Measurements from ENCODE around the gene SEPTIN7. TPM values are rescaled to one million over a fixed set of nuclear protein-coding genes. Genes with fewer than 3 reads are reported as not detected.

Gene SEPTIN7
- total RNA-seq, 4 donors from 2014 or later, result 142 to 522 (median 198) TPM

DNA sequence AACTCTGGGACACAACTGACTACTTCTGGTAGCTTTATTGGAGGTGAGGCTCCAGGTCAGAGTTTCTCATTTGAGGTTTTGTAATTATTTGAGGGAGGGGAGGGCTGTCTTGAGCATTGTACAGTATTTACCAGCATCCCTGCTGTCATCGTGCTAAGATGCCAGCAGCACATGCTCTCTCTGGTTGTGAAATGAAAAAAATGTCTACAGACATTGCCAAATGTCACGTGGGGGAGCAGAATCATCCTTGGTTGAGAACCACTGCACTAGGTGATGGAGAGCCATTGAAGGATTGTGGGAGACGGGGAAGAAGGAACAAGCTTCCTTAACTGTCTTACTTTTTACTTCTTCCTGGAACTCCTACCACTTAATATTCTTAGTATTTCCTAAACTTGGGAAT, 5.0 kb downstream of the SEPTIN7 start:
- H3K9me3 ChIP-seq, result no peaks in the 10 kb centered on the region
- WGBS, 2 donors, result 74% methylated on average over 3 of the region's 3 CpGs
- peaks cover 13 to 19% of the 10 kb centered on the region in 2 donors for H3K4me1 ChIP-seq
- no peaks in the 10 kb centered on the region for H3K36me3 ChIP-seq
- H3K27me3 ChIP-seq, result no peaks in the 10 kb centered on the region
- DNase-seq, result no peak
- intact Hi-C loops (cut with DNase I), result loop anchor here (10.0 kb wide), 1 partner anchor 99 kb away; no protein-coding TSS in a partner anchor
- no peak for TF ChIP-seq CTCF (IDR thresholded peaks at IDR 0.05)
- no peak for TF ChIP-seq POLR2A (IDR thresholded peaks at IDR 0.05)
- no peak overlapping the region for H3K4me3 ChIP-seq (replicated peaks in 1 of 3)
- H3K27ac ChIP-seq, result no peak overlapping the region

GRCh38 chr7:35816514-35816913, 15.7 kb downstream of the SEPTIN7 start:
- Histone ChIP-seq H3K36me3 (no peaks in the 10 kb centered on the region), H3K4me1 (peaks cover 3 to 7% of the 10 kb centered on the region in 2 donors), H3K27ac (no peak overlapping the region), H3K9me3 (no peaks in the 10 kb centered on the region), H3K27me3 (no peaks in the 10 kb centered on the region), H3K4me3 (replicated peaks in 1 of 3) (no peak overlapping the region)
- 71 to 75% methylated on average over 1 of the region's 1 CpG for WGBS, 2 donors
- no peak for DNase-seq
- TF ChIP-seq CTCF (IDR thresholded peaks at IDR 0.05) (no peak), POLR2A (IDR thresholded peaks at IDR 0.05) (no peak)
- intact Hi-C loops (cut with DNase I), result no loop called here

- 89 to 93% methylated on average over 2 of the region's 2 CpGs for whole genome bisulfite sequencing, 2 donors
- no peaks in the 10 kb centered on the region for H3K36me3 ChIP-seq
- H3K27ac ChIP-seq, result no peak overlapping the region
- no peaks in the 10 kb centered on the region for H3K27me3 ChIP-seq
- DNase-seq, result no peak
- no peak for TF ChIP-seq CTCF (IDR thresholded peaks at IDR 0.05)
- no peak for TF ChIP-seq POLR2A (IDR thresholded peaks at IDR 0.05)
- peaks cover 2 to 7% of the 10 kb centered on the region in 2 donors for H3K4me1 ChIP-seq
- H3K4me3 ChIP-seq (replicated peaks in 1 of 3), result no peak overlapping the region
- intact Hi-C loops (cut with DNase I), result no loop called here
- H3K9me3 ChIP-seq, result no peaks in the 10 kb centered on the region
Measured at GRCh38 chr7:35817181-35817580, 16.3 kb downstream of the SEPTIN7 start.

DNA sequence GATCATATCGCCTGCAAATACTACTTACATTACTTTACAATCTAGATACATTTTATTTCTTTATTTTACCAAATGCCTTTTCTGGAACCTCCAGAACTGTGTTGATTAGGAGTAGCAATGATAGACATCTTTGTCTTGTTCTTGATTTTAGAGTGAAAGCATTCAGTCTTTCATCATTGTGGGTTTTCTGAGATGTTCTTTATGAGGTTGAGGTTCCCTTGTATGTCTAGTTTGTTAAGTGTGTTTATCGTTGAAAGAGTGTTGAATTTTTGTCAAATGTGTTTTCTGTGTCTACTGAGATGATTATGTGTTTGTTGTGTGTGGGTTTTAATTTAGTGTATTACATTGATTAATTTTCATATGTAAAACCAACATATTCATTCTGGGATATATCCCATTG, 17.1 kb downstream of the SEPTIN7 start:
- H3K9me3 ChIP-seq, result no peaks in the 10 kb centered on the region
- WGBS, 2 donors, result 96 to 98% methylated on average over 2 of the region's 2 CpGs
- H3K4me1 ChIP-seq, result peaks cover 0 to 7% of the 10 kb centered on the region in 2 donors
- no peak overlapping the region for H3K4me3 ChIP-seq (replicated peaks in 1 of 3)
- H3K27me3 ChIP-seq, result no peaks in the 10 kb centered on the region
- no peaks in the 10 kb centered on the region for H3K36me3 ChIP-seq
- H3K27ac ChIP-seq, result no peak overlapping the region
- intact Hi-C loops (cut with DNase I), result no loop called here
- TF ChIP-seq POLR2A (IDR thresholded peaks at IDR 0.05) (no peak), CTCF (IDR thresholded peaks at IDR 0.05) (no peak)
- DNase-seq, result no peak

DNA sequence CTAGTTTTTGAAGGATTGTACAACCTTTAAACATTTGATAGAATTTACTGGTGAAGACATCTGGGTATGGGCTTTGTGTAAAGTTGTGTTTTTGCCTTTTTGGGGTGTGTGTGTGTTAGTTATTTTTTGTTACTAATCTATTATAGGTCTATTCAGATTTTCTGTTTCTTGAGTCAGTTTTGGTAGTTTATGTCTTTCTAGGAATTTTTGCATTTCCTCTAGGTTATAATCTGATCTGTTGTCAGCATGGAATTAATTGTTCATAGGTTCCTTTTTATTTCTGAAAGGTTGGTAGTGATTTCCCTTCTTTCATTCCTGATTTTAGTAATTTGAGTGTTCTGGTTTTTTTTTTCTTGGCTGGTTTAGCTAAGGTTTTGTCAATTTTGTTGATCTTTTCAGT, 17.7 kb downstream of the SEPTIN7 start:
- Histone ChIP-seq H3K4me1 (peaks cover 0 to 9% of the 10 kb centered on the region in 2 donors), H3K9me3 (no peaks in the 10 kb centered on the region), H3K27ac (no peak overlapping the region), H3K4me3 (replicated peaks in 1 of 3) (no peak overlapping the region), H3K27me3 (no peaks in the 10 kb centered on the region), H3K36me3 (no peaks in the 10 kb centered on the region)
- DNase-seq, result no peak
- intact Hi-C loops (cut with DNase I), result no loop called here
- TF ChIP-seq POLR2A (IDR thresholded peaks at IDR 0.05) (no peak), CTCF (IDR thresholded peaks at IDR 0.05) (no peak)
